ENCODE results near the gene CCBE1.

- TF ChIP-seq CTCF (IDR thresholded peaks at IDR 0.05; ENCODE audit: insufficient read depth, low read length) = no peak
- no peak for TF ChIP-seq SPI1 (IDR thresholded peaks at IDR 0.05; ENCODE audit: borderline replicate concordance, low read depth)
These were observed 22.3 kb downstream of the CCBE1 start for GRCh38 chr18:59674903-59675270.

Data from HL-60 (cell line).